ENCODE data around the gene PARP6.

PARP6 gene

GRCh38 chr15:72223278-72223677 lies 49.1 kb downstream of the PARP6 start:
- no peak for DNase-seq (ENCODE audit: low read depth)
- TF ChIP-seq CTCF (conservative IDR thresholded peaks at IDR 0.05; ENCODE audit: low read length) = no peak
- no peak overlapping the region for H3K4me3 ChIP-seq (ENCODE audit: low read length)

- peak; percentile 64 for DNase-seq (ENCODE audit: low read depth)
- H3K4me3 ChIP-seq (ENCODE audit: low read length) = no peak overlapping the region
- TF ChIP-seq CTCF (conservative IDR thresholded peaks at IDR 0.05; ENCODE audit: low read length) = no peak
These were observed 50.0 kb downstream of the PARP6 start for GRCh38 chr15:72222393-72222792.

GRCh38 chr15:72220687-72221086 lies 51.7 kb downstream of the PARP6 start:
- DNase-seq (ENCODE audit: low read depth) = no peak
- H3K4me3 ChIP-seq (ENCODE audit: low read length) = no peak overlapping the region
- TF ChIP-seq CTCF (conservative IDR thresholded peaks at IDR 0.05; ENCODE audit: low read length) = no peak

- no peak for DNase-seq (ENCODE audit: low read depth)
- TF ChIP-seq CTCF (conservative IDR thresholded peaks at IDR 0.05; ENCODE audit: low read length) = no peak
- H3K4me3 ChIP-seq (ENCODE audit: low read length) = no peak overlapping the region
These were observed 55.1 kb downstream of the PARP6 start for GRCh38 chr15:72217216-72217615.

- no peak for TF ChIP-seq CTCF (conservative IDR thresholded peaks at IDR 0.05; ENCODE audit: low read length)
- H3K4me3 ChIP-seq (ENCODE audit: low read length) = no peak overlapping the region
These were observed 56.3 kb downstream of the PARP6 start for GRCh38 chr15:72216079-72216478.

GRCh38 chr15:72207558-72208085 lies 64.7 kb downstream of the PARP6 start:
- TF ChIP-seq CTCF (conservative IDR thresholded peaks at IDR 0.05; ENCODE audit: low read length) = no peak
- H3K4me3 ChIP-seq (ENCODE audit: low read length) = no peak overlapping the region

More at GRCh38 chr15:72216079-72216478, 56.3 kb downstream of the PARP6 start:
- DNase-seq (ENCODE audit: low read depth) = no peak

GRCh38 chr15:72206677-72207000 lies 65.7 kb downstream of the PARP6 start:
- no peak overlapping the region for H3K4me3 ChIP-seq (ENCODE audit: low read length)
- no peak for TF ChIP-seq CTCF (conservative IDR thresholded peaks at IDR 0.05; ENCODE audit: low read length)
- DNase-seq (ENCODE audit: low read depth) = no peak

More at GRCh38 chr15:72207558-72208085, 64.7 kb downstream of the PARP6 start:
- no peak for DNase-seq (ENCODE audit: low read depth)
